Limb (tissue), 2 donors: ENCODE results near the gene CEP128.
"Not testable (repeated sequence)": the region's sequence is repeated elsewhere in the genome, so short reads cannot be mapped to it uniquely, and the experiment has no call there.

ENCODE experiments used
- DNase-seq, 2 donors: peaks; one replicate each; pipeline ENCODE4 v3.0.0-alpha.2; 2016; ENCODE audit errors: extremely low spot score in 2 of 2

CEP128 gene

GRCh38 chr14:80954687-80955299 lies 13.3 kb upstream of the CEP128 start:
- peak; percentile 70 to 85 for DNase-seq

DNA sequence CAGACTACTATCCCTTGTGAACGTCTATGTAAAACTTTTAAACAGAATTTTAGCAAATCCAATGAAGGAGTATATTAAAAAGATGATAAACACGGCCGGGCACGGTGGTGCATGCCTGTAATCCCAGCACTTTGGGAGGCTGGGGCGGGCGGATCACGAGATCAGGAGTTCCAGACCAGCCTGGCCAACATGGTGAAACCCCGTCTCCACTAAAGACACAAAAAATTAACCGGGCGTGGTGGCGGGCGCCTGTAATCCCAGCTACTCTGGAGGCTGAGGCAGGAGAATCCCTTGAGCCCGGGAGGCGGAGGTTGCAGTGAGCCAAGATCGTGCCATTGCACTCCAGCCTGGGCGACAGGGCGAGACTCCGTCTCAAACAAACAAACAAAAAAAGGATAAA lies 11.7 kb upstream of the CEP128 start:
- not testable (repeated sequence) for DNase-seq

DNA sequence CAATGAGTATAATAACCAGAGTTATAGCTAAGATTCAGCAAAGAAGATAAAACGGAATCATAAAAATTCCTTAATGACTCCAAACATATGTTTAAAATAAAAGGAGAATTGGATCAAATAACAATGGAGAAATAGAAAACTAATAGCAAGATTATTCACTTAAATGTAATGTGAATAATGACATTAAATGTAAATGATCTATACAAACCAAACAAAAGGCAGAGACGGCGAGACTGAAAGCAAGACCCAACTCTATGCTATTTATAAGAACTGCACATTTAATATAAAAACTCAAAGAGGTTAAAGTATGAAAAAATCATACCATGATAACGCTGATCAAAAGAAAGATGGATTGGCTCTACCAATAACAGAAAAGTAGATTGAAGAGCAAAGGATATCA lies 10.0 kb upstream of the CEP128 start:
- DNase-seq, result no peak

DNA sequence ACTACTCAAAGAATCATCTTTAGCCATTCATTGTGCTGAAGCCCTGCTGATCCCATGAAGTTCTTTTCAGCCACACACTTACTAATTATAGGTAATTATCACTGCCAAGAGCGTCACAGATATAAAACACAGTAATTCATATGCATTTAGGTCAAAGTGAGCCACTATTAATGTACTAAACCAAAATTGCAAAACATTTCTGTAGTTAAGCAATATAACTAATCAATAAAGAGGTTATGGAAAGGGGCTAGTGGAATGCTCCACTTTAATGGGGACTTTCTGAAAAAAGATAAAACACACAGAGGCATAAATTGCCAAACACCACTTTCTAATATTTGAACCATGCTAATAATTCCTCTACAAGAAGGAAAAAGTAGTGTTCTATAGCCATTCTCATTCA lies 6.8 kb upstream of the CEP128 start:
- no peak for DNase-seq

DNA sequence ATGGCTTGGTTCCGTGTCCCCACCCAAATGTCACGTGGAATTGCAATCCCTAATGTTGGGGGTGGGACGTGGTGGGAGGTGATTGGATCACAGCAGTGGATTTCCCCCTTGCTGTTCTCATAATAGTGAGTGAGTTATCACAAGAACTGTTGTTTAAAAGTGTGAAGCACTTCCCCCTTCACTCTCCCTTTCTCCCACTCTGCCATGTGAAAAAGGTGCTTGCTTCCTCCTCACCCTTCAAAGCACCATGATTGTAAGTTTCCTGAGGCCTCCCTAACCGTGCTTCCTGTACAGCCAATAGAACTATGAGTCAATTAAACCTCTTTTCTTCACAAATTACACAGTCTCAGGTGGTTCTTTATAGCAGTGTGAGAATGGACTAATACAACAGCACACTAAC lies 5.3 kb upstream of the CEP128 start:
- no peak for DNase-seq

- DNase-seq, result no peak
Observed at GRCh38 chr14:80946187-80946586, 4.6 kb upstream of the CEP128 start.

GRCh38 chr14:80944861-80945617 lies 3.5 kb upstream of the CEP128 start:
- DNase-seq, result no peak

DNA sequence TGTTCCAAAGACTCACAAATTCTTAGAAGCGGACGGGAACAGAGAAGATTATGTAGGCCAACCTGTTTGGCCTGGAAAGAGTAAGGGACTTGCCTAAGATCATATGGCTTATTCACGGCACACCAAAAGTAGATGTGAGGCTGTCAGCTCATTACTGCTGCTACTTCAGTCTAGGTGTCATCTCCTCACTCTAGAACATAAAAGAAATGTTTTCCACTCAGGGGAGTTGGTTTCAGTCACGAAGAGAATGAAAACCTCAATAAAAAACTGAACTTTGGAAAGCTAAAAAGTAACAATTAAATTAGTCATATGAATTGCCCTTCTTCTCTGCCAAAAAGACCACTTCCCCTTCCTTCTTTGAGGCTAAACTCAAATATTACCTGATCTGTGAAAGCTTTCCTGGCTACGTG lies 658 bp upstream of the CEP128 start:
- no peak for DNase-seq

DNA sequence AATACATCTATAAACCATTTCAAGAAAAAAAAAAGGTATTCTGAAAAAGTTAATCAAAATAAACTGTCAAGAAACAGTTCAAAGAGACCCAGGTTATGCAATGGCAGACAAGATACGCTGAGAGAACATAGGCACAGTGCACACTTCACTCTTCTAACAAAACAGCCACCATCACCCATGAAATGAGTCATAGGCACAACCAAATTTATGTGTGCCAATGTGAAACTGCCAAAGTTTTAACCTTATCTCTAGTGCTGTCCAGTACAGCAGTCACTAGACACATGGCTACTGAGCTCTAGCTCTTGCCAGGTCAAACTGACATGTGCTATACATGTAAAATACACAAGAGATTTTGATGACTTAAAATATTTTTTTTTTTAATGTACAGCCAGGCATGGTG lies 1.4 kb downstream of the CEP128 start:
- DNase-seq, result no peak

GRCh38 chr14:80933686-80934085 lies 7.9 kb downstream of the CEP128 start:
- no peak for DNase-seq

GRCh38 chr14:80933282-80933681 lies 8.3 kb downstream of the CEP128 start:
- DNase-seq, result no peak

- DNase-seq, result no peak
Observed at GRCh38 chr14:80930836-80931389, 10.6 kb downstream of the CEP128 start.

DNA sequence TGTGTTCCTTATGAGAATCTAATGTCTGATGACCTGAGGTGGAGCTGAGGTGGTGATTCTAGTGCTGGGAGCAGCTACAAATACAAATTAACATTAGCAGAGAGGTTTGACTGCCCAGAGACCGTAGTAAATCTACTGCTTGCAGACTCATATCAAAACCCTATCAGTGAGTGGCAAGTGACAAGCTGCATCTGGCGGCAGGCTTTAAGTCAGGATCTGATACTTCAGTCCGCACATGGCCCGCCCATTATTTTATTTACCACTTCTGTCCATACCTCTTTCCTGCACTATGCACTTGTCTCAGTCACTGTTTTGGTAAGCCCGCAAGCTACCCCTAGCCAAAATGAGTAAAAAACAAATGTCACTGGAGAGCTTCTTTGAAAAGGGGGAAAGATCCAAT lies 11.4 kb downstream of the CEP128 start:
- no peak for DNase-seq

- DNase-seq, result no peak
Observed at GRCh38 chr14:80927083-80927989, 14.2 kb downstream of the CEP128 start.

- no peak for DNase-seq
Observed at GRCh38 chr14:80926397-80927082, 15.0 kb downstream of the CEP128 start.

DNA sequence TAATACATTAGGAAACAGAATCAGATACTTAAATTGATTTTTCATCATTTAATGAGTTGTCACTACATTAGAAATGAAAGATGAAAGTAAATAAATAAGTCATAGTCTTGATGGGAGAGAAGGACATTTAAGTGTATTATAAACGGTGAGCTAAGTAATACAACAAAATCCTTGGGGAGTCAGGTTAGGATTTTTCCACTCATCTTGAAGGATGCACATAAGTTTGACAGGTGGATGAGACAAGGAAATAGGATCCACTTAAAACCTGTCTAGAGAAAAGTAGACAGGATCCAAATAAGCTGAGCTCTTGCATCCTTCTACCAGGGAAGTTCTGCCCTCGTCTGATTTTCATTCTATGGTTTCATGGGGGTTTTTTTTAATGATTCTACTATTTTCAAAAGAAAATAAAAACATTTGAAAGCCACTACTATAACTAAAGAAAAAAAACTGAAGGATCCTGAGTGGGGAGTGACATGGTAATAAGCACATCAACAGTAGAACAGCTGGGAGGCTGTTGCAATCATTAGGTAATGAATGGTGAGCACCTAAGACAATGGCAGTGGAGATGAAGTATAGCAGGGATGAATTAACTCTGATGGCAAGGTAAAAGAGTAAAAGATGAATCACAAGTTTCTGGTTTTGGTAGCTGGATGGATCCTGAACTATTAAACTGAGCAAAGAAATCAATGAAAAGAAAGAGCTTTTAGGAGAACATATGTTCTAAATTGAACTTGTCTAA lies 17.0 kb downstream of the CEP128 start:
- no peak for DNase-seq

DNA sequence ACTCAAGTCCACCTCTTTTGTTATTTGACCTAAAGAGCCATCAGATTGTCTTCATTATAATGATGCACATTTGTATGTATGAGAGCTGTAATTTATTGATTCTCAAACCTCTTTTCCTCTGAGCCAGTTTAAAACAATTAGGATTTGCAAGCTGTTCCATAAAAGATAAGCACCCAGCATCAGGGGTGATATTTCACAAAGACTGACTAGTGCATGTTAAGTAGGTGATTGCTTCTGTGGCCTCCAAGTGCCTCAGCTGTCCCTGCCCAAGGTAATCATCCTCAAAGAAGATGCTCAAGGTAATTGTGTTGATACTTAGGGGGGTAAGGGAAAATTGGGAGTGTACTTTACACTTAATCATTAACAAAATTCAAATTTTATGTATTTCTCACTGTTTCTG lies 18.2 kb downstream of the CEP128 start:
- no peak for DNase-seq

GRCh38 chr14:80919622-80920021 lies 21.9 kb downstream of the CEP128 start:
- no peak for DNase-seq

DNA sequence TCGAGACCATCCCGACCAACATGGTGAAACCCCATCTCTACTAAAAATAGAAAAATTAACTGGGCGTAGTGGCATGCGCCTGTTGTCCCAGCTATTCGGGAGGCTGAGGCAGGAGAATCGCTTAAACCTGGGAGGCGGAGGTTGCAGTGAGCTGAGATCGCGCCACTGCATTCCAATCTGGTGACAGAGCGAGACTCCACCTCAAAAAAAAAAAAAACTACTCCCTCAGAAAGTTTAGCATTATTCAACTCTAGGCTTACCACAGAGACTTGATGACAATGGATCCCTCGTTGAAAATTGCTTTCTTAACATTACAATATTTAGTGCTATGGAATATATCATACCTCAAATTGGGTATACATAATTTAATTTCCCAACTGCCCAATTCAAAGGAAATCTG lies 29.5 kb downstream of the CEP128 start:
- not testable (repeated sequence) for DNase-seq

GRCh38 chr14:80906946-80907345 lies 34.6 kb downstream of the CEP128 start:
- DNase-seq, result no peak

GRCh38 chr14:80906336-80906735 lies 35.2 kb downstream of the CEP128 start:
- no peak for DNase-seq
